GM12878 (cell line): ENCODE results near the gene HTRA3. TPM values are rescaled to one million over a fixed set of nuclear protein-coding genes. Genes with fewer than 3 reads are reported as not detected.

Experiments used
- ATAC-seq: fragments of 200-7000 bp; cut with Tn5 transposase; 3 replicates; pipeline ENCODE4 v1.9.1; 2020; ENCODE audit warnings: mild to moderate bottlenecking, moderate library complexity
- BruUV-seq: library from RNA; stranded (reverse); fragments of 400-500 nt; replicated peaks from 2 replicates; lab custom pipeline; 2021; lab: Mats Ljungman, UMichigan
- CTCF ChIA-PET: fragments of 300-600 bp; sonication (Branson Sonifier 250); formaldehyde crosslinking; extraction: SDS; loops from one replicate; lab custom pipeline; 2021; ENCODE audit warnings: inconsistent platforms; lab: Yijun Ruan, JAX
- POLR2A ChIA-PET: fragments of 350-600 bp; formaldehyde crosslinking; extraction: SDS; loops from one replicate; lab custom pipeline; 2021; ENCODE audit warnings: inconsistent platforms; lab: Charles Lee
- RAD21 ChIA-PET: fragments of 300-600 bp; sonication (Branson Sonifier 250); formaldehyde crosslinking; loops from one replicate; lab custom pipeline; 2023; ENCODE audit warnings: antibody characterized with exemption; ENCODE audit not compliant: unreplicated experiment; lab: Charles Lee
- SMC1A ChIA-PET: fragments of 300-600 bp; sonication (Branson Sonifier 250); formaldehyde crosslinking; loops from one replicate; lab custom pipeline; 2023; ENCODE audit not compliant: unreplicated experiment, uncharacterized antibody; lab: Charles Lee
- DNase-seq: peaks from one replicate; pipeline ENCODE4 v3.0.0-alpha.2; 2011; ENCODE audit warnings: low read depth, low spot score
- FAIRE-seq: peaks from 3 replicates; lab custom pipeline; 2011; peaks lifted over from hg19 to GRCh38; lab: Jason Lieb, UNC
- H2AFZ ChIP-seq: 2 replicates; pipeline ENCODE4 v1.6.0; 2011; ENCODE audit warnings: low read depth, low read length, control low read depth; ENCODE audit not compliant: control insufficient read depth
- H3K27ac ChIP-seq: 2 replicates; pipeline ENCODE4 v1.5.1; 2011; ENCODE audit warnings: control low read depth; ENCODE audit not compliant: control insufficient read depth, insufficient read depth
- H3K27me3 ChIP-seq, 2 experiments: replicated peaks in 1 of 2; 2 replicates each; pipeline versions ENCODE4 v1.6.0 to v1.6.1; 2011; ENCODE audit warnings: low read length in 1 of 2; ENCODE audit not compliant: control insufficient read depth in 2 of 2, insufficient read depth in 2 of 2
- H3K36me3 ChIP-seq, 2 experiments: 2 replicates each; pipeline ENCODE4 v1.5.1; 2011; ENCODE audit warnings: low read length in 1 of 2; ENCODE audit not compliant: control insufficient read depth in 2 of 2, insufficient read depth in 2 of 2
- H3K4me1 ChIP-seq: 2 replicates; pipeline ENCODE4 v1.6.1; 2011; ENCODE audit warnings: mild to moderate bottlenecking, low read length, moderate library complexity, mixed read lengths; ENCODE audit not compliant: control insufficient read depth, insufficient read depth
- H3K4me2 ChIP-seq: 2 replicates; pipeline ENCODE4 v1.6.0; 2011; ENCODE audit warnings: control low read depth; ENCODE audit not compliant: control insufficient read depth, insufficient read depth
- H3K4me3 ChIP-seq: fragments of 200-600 bp; sonication (generic); 2 replicates; pipeline ENCODE4 v1.5.1; 2016
- H3K79me2 ChIP-seq: 2 replicates; pipeline ENCODE4 v1.6.0; 2011; ENCODE audit warnings: low read length; ENCODE audit not compliant: control insufficient read depth, insufficient read depth
- H3K9ac ChIP-seq: 2 replicates; pipeline ENCODE4 v1.8.0; 2011; ENCODE audit warnings: low read length, control low read depth, mixed read lengths; ENCODE audit not compliant: control insufficient read depth, insufficient read depth
- H3K9me3 ChIP-seq: replicated peaks from 3 replicates; pipeline ENCODE4 v1.5.1; 2011; ENCODE audit warnings: mild to moderate bottlenecking, low read length; ENCODE audit not compliant: control insufficient read depth, insufficient read depth
- H4K20me1 ChIP-seq: 2 replicates; pipeline ENCODE4 v1.6.0; 2011; ENCODE audit not compliant: control insufficient read depth, insufficient read depth
- CREB1 ChIP-seq: IDR thresholded peaks from 2 replicates; pipeline ENCODE4 v1.6.1; 2012; ENCODE audit warnings: low read depth, mild to moderate bottlenecking, inconsistent platforms
- DPF2 ChIP-seq: fragments of 450-650 bp; IDR thresholded peaks from 2 replicates; pipeline ENCODE4 v1.6.1; 2017; ENCODE audit warnings: mild to moderate bottlenecking
- ESRRA ChIP-seq: IDR thresholded peaks from 2 replicates; pipeline ENCODE4 v1.6.1; 2012; ENCODE audit warnings: mild to moderate bottlenecking, low read length, improper control_type of control experiment
- HDGF ChIP-seq: fragments of 450-650 bp; IDR thresholded peaks from 2 replicates; pipeline ENCODE4 v1.6.1; 2016; ENCODE audit warnings: antibody characterized with exemption
- IRF3 ChIP-seq: fragments of 450-650 bp; IDR thresholded peaks from 2 replicates; pipeline ENCODE4 v1.6.1; 2014; ENCODE audit warnings: mild to moderate bottlenecking
- LARP7 ChIP-seq: fragments of 450-650 bp; IDR thresholded peaks from 2 replicates; pipeline ENCODE4 v1.6.1; 2017; ENCODE audit warnings: mild to moderate bottlenecking
- NR2C2 ChIP-seq: IDR thresholded peaks from 2 replicates; pipeline ENCODE4 v1.6.1; 2011; ENCODE audit warnings: borderline replicate concordance, low read depth; ENCODE audit not compliant: control insufficient read depth, insufficient read length
- RELB ChIP-seq: fragments of 450-650 bp; IDR thresholded peaks from 2 replicates; pipeline ENCODE4 v1.6.1; 2017; ENCODE audit warnings: low read depth, mild to moderate bottlenecking, moderate library complexity
- SMAD1 ChIP-seq: fragments of 450-650 bp; IDR thresholded peaks from 2 replicates; pipeline ENCODE4 v1.6.1; 2018; ENCODE audit warnings: mild to moderate bottlenecking, low read depth; ENCODE audit not compliant: partially characterized antibody
- TCF12 ChIP-seq: IDR thresholded peaks from 2 replicates; pipeline ENCODE4 v1.6.1; 2011; ENCODE audit warnings: low read depth, mild to moderate bottlenecking, low read length
- ZBTB4 ChIP-seq: fragments of 450-650 bp; formaldehyde crosslinking; IDR thresholded peaks from 2 replicates; pipeline ENCODE4 v1.4.0; 2022; ENCODE audit warnings: mild to moderate bottlenecking, moderate library complexity
- WGBS: methylation state at CpG from one replicate; pipeline ENCODE4 v1.1.6; 2016; ENCODE audit warnings: low lambda C conversion rate; ENCODE audit not compliant: insufficient replicate concordance, insufficient coverage; ENCODE audit errors: missing lambda C conversion rate; 5-methylcytosine and 5-hydroxymethylcytosine counted together
- in situ Hi-C: fragments of 300-500 bp; cut with MboI; formaldehyde crosslinking; loops from 9 replicates; pipeline ENCODE4 v1.14.3; 2018; ENCODE audit warnings: mixed read lengths
- intact Hi-C: fragments of 100-400 bp; cut with micrococcal nuclease; formaldehyde crosslinking; loops from one replicate; pipeline ENCODE4 v1.14.2; 2022; ENCODE audit not compliant: unreplicated experiment
- polyA plus RNA-seq, 11 experiments: library from polyadenylated mRNA; depleted of rRNA in 4 of 11; unstranded in 6 of 11; stranded (reverse) in 5 of 11; fragments of >200 nt; fragmentation: Nextera tagmentation in 4 of 11; fragmentation: Illumina TruSeq in 1 of 11; extraction: Ambion mirVana in 4 of 11; extraction: Trizol in 1 of 11; gene quantifications; 1 replicate in 1 of 11; 2 replicates in 10 of 11; pipeline versions ENCODE4 v1.2.1 to v1.2.3, GENCODE V29; 2011 to 2016; ENCODE audit warnings: inconsistent platforms in 2 of 11, missing spikeins in 2 of 11, low read depth in 1 of 11
- total RNA-seq, 4 experiments: library from RNA; depleted of rRNA in 3 of 4; stranded (reverse); fragments of >200 nt in 3 of 4; fragmentation: Illumina TruSeq in 1 of 4; extraction: Trizol in 1 of 4; gene quantifications; 2 replicates each; pipeline versions ENCODE4 v1.2.1 to v1.2.3, GENCODE V29; 2013 to 2021
- TF ChIP-seq, protein P1 (sequence below): fragments of 450-650 bp; IDR thresholded peaks from 2 replicates; pipeline ENCODE4 v1.6.1; 2016; ENCODE audit warnings: mild to moderate bottlenecking, moderate library complexity, borderline replicate concordance

HTRA3 gene
- total and polyA plus RNA-seq, 10 of the 15 experiments (the other 5 are each of a cell fraction or from before 2014, with no cell fraction given) = 0.04 to 1.2 (median 0.08) TPM; not detected in 7

- TF ChIP-seq DPF2 = no peak
Observed at GRCh38 chr4:8281519-8282133, 12.1 kb downstream of the HTRA3 start (continued).

DNA sequence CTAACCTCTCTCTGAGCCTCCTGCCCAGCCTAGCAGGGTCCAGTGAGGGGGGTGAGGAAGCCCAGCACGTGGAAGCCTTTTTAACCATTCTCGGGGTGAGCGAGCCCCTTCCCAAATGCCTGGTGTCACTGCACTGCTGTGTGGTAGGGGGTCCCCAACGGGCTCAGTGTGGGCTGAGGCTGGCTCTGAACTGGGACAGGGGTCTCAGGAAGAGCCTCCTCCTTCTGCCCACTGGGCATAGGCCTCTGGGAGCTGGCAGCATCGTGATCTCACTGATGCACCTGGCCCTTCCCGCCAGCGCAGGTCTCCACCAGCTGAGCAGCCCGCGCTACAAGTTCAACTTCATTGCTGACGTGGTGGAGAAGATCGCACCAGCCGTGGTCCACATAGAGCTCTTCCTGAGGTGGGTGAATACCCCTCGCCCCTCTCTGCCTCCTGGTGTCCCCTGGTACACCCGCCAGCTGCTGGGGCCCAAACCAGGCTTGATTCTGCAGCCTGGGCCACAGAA lies 12.6 kb downstream of the HTRA3 start:
- Histone ChIP-seq H3K9me3 (no peaks in the 10 kb centered on the region), H3K79me2 (no peaks in the 10 kb centered on the region), H3K4me3 (no peak overlapping the region), H3K4me1 (no peaks in the 10 kb centered on the region), H2AFZ (no peak overlapping the region), H4K20me1 (no peaks in the 10 kb centered on the region), H3K27ac (no peak overlapping the region), H3K36me3 (no peaks in the 10 kb centered on the region), H3K4me2 (no peak overlapping the region), H3K27me3 (peaks cover 0 to 4% of the 10 kb centered on the region in 2 experiments; a peak in 2 of 4 replicates), H3K9ac (no peak overlapping the region)
- DNase-seq = no peak
- BruUV-seq = no TSS peak
- ChIA-PET CTCF (no interaction called here), RAD21 (interaction anchor here (2.0 kb wide), 1 partner anchor 105 kb away, joined by 4 read pairs; no protein-coding TSS in a partner anchor), SMC1A (no interaction called here), POLR2A (no interaction called here)
- no peak for FAIRE-seq
- intact Hi-C loops = no loop called here
- in situ Hi-C loops = no loop called here
- 36% methylated on average over 14 of the region's 14 CpGs for WGBS
- no peak for ATAC-seq
- TF ChIP-seq LARP7 = no peak
- no peak for TF ChIP-seq ESRRA
- no peak for TF ChIP-seq TCF12
- TF ChIP-seq CREB1 = no peak
- TF ChIP-seq ZBTB4 (CRISPR knock-in tag) = no peak
- no peak for TF ChIP-seq RELB
- TF ChIP-seq IRF3 = no peak
- TF ChIP-seq, protein P1, sequence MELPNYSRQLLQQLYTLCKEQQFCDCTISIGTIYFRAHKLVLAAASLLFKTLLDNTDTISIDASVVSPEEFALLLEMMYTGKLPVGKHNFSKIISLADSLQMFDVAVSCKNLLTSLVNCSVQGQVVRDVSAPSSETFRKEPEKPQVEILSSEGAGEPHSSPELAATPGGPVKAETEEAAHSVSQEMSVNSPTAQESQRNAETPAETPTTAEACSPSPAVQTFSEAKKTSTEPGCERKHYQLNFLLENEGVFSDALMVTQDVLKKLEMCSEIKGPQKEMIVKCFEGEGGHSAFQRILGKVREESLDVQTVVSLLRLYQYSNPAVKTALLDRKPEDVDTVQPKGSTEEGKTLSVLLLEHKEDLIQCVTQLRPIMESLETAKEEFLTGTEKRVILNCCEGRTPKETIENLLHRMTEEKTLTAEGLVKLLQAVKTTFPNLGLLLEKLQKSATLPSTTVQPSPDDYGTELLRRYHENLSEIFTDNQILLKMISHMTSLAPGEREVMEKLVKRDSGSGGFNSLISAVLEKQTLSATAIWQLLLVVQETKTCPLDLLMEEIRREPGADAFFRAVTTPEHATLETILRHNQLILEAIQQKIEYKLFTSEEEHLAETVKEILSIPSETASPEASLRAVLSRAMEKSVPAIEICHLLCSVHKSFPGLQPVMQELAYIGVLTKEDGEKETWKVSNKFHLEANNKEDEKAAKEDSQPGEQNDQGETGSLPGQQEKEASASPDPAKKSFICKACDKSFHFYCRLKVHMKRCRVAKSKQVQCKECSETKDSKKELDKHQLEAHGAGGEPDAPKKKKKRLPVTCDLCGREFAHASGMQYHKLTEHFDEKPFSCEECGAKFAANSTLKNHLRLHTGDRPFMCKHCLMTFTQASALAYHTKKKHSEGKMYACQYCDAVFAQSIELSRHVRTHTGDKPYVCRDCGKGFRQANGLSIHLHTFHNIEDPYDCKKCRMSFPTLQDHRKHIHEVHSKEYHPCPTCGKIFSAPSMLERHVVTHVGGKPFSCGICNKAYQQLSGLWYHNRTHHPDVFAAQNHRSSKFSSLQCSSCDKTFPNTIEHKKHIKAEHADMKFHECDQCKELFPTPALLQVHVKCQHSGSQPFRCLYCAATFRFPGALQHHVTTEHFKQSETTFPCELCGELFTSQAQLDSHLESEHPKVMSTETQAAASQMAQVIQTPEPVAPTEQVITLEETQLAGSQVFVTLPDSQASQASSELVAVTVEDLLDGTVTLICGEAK = no peak
- no peak for TF ChIP-seq HDGF
- TF ChIP-seq NR2C2 = no peak
- TF ChIP-seq SMAD1 = no peak
